ENCODE measurements around the gene PLEKHG3.
"Not testable (repeated sequence)": the region's sequence is repeated elsewhere in the genome, so short reads cannot be mapped to it uniquely, and the experiment has no call there.

The PLEKHG3 gene

DNA sequence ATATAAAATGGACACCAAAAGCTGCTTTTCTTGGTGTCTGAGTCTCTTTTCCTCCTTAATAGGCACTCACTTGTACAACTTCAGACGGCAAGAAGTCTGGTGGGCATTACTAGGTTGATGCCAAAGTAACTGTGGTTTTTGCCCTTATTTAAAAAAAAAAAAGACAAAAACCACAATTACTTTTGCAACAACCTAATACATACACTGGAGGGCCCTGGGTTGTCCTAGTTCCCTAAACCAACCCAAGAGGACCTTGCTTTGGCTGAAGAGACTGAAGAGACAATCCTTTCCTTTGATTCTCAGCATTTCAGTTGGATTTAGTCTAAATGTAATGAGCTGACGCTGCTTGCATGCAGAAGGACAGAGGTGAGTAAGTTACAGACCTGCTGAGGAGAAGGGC, 16.2 kb upstream of the PLEKHG3 start:
- DNase-seq (ENCODE audit: low spot score), result no peak

DNA sequence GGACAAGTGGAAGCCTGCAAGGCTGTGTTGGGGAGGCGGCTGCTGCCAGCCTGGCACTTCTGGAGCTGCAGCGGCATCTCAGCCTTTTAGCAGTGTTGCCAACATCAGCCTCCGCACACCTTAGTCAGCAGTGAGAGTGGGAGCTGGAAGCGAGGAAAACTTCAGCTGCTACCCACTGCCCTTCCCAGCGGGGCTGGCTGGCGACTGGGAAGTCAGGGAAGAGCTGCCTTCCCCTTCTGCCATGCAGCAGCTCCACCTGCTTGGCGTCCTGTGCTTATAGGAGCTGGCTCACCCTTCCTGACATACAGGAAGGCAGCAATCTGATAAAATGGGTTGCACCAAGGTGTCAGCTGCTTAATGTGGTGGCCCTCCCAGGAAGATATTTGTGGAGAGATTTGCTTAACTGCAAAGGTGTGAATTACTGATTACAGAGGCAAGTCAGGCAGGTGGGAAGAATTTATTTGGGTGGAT, 15.4 kb upstream of the PLEKHG3 start:
- no peak for DNase-seq (ENCODE audit: low spot score)

GRCh38 chr14:64689289-64689688, 14.9 kb upstream of the PLEKHG3 start:
- DNase-seq (ENCODE audit: low spot score), result no peak

DNA sequence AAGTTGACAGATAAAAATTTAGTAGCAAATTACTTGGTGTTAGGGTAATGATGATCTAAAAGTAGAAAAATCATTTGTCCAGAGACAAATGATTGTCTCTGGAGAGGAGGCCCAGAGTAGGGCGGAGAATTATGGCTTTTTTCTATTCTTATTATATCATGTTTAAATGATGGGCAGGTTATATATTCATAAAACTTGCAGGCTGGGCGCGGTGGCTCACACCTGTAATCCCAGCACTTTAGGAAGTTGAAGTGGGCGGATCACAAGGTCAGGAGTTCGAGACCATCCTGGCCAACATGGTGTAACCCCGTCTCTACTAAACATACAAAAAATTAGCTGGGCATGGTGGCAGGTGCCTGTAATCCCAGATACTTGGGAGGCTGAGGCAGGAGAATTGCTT, 13.6 kb upstream of the PLEKHG3 start:
- DNase-seq (ENCODE audit: low spot score), result not testable (repeated sequence)

- no peak for DNase-seq (ENCODE audit: low spot score)
Observed at GRCh38 chr14:64691376-64691775, 12.8 kb upstream of the PLEKHG3 start.

GRCh38 chr14:64692189-64692985, 11.8 kb upstream of the PLEKHG3 start:
- no peak for DNase-seq (ENCODE audit: low spot score)

- DNase-seq (ENCODE audit: low spot score), result no peak
Observed at GRCh38 chr14:64692986-64693809, 11.0 kb upstream of the PLEKHG3 start.

DNA sequence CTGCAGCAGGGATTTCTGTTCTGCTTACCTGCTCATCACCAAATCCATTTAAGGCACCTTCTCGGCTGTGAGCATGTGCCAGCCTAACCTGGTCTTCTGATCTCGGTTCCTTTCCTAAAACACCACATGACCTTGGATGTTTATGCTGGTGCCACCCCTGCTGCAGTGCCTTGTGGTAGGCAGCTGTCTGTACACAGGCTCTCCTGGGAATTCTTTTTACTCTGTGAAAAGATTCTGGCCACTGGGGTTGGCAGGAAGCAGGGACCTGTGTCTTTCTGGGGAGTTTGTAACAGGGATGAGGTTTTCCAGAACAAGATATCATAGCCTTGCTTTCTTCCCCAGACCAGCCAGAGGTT, 10.4 kb upstream of the PLEKHG3 start:
- DNase-seq (ENCODE audit: low spot score), result no peak

GRCh38 chr14:64695071-64695470, 9.2 kb upstream of the PLEKHG3 start:
- DNase-seq (ENCODE audit: low spot score), result no peak

GRCh38 chr14:64696355-64696857, 7.8 kb upstream of the PLEKHG3 start:
- no peak for DNase-seq (ENCODE audit: low spot score)

DNA sequence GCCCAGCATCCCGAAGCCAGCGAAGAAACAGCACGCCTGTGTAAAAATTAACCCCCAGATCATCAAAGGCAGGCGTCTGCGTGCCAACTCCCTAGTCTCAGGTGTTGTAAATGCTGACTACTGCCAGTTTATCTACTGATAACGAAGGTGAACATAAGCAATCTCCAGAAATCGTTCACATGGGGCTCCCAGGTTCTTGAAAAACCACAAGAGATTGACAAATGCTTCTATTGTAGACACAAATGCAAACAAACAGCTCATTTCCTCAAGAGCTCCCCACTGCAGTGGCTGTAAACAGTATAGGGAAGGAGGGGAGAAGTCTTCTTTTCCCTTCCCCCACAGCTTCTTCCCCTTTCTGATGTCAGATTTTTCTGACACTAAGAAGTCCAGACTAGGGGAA, 5.3 kb upstream of the PLEKHG3 start:
- no peak for DNase-seq (ENCODE audit: low spot score)

DNA sequence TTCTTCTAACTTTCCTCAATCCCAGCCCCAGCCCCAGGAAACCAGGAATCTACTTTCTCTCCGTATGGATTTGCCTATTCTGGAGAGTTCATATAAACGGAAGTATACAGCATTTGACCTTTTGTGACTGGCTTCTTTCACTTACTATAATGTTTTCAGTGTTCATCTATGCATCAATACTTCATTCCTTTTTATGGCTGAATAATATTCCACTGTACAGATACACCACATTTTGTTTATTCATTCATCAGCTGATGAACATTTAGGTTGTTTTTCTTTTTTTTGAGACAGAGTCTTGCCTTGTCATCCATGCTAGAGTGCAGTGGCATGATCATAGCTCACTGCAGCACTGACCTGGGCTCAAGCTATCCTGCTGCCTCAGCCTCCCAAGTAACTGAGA, 3.9 kb upstream of the PLEKHG3 start:
- no peak for DNase-seq (ENCODE audit: low spot score)

- DNase-seq (ENCODE audit: low spot score), result no peak
Observed at GRCh38 chr14:64700894-64701293, 3.3 kb upstream of the PLEKHG3 start.

- DNase-seq (ENCODE audit: low spot score), result no peak
Observed at GRCh38 chr14:64701660-64702059, 2.6 kb upstream of the PLEKHG3 start.

DNA sequence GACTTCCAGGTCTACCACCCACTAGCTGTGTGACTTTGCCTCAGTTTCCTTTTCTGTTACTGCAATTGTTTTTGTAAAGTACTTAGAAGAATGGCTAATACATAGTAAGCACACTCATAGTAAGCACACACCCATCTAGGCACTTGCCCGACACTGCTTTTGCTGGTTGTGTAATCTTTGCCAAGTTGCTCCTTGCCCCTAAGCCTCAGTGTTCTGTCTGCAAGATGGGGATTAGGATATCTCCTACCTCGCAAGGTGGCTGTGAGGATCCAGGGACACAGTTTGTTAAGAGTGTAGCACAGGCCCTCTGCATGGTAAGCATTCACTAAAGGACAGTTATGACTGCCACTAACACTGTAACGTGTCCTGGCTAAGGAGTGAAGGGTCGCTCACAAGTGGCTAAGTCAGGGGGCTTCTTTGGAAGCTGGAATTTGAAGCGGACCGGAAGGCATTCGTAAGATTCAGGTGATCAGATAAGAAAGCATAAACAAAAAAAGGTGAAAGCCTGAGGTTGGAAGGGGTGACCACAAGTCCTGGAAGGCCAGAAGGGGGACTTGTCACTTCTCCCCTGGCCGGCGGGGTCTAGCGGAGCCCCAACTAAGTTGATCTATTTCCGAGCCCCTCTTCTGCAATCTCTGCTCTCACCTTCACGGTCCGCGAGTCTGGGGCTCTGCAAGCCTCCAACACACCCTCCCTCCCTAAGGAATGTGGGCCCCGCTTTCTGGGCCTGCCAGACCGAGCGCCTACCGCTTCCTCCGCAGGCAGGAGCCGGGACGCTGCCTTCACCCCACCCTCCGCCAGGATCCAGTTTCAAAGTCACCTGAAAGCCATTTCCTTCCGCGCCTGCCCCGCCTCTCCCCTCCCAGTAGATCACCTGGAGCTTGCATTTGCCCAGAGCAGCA, 1.5 kb upstream of the PLEKHG3 start:
- DNase-seq (ENCODE audit: low spot score), result no peak

GRCh38 chr14:64703395-64704142, 655 bp upstream of the PLEKHG3 start:
- no peak for DNase-seq (ENCODE audit: low spot score)

DNA sequence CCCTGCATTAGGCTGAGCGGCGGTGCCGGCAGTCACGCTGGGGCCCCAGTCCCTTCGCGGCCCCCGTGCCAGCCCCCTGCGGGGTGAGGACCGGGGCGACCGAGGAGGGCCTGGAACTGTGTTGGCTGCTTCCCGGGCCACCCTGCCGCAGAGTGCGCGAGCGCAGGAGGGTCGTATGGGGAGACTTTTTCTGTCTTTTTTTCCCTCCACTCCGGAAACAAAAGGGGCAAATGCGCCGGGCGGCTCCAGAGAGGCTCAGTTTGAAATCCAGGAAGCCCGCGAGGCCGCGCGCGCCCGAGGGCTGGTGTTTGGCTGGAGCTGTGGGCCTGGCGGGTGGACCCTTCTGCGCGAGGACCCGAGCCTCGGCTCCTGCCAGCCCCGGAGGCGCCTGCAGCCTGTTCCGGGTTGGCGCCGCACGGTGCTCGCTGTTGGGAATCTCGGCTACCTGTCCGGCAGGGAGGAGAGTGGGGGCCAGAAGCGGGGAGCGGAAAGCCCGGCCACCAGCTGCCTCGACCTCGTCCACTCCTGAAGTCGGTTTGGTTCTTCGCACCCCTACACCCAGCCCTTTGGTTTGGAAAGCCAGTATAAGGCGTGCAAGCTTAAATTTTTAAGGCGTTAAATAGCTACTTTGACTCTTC, 638 bp downstream of the PLEKHG3 start:
- DNase-seq (ENCODE audit: low spot score), result no peak

DNA sequence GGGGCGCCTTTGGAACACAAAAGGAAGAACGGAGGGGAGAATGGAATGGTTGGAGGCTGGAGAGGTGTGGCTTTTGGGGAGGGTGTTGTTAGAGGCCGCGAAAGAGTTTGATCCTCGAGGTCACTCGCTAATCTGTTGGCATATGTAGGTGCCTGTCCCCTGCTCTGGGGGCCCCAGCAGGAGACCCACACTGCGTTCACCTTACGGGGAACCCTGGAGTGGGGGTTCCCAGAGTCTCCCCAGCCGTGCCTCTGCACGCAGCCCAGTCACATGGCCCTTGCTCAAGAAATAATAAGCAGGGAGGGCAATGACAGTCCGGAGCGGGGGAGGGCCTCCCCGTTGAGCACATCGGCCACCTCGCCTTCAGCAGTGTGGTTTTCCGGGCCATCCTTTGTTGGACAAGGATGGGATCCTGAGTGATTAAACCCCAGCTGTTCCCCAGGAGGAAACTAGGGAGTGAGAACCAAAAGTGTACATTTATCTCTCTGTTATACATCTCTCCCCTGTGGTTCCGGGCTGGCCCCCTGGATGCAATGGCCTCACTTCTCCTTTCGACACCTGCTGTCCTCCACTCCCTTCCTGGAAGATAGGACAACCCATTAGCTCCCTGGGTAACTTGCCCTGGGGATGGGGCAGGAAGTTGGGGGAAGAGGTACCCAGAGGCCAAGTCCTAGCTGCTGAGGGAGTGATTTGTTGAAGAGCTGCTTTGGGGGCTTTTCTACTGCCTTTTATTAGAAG, 1.3 kb downstream of the PLEKHG3 start:
- DNase-seq (ENCODE audit: low spot score), result no peak

DNA sequence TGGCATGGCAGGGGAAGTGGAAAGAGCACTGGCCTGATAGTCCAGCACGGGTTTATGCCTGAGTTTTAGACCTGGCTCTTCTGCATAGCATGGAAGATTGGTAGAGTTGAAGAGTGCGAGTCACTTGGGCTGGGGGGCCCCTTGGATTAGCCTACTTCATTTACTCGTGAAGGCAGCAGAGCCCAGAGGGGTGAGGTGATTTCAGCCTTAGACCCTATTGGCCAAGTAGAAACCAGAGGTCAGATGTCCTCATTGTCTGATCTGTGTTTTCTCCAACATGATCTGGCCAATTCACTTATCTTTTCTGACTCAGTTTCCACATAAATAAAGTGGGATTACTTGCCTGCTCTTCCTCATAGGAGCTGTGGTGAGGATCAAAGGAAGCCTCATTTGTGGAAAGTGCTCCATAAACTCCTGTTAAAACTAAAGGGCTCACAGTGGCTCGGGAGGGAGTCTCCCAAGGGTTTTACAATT, 1.9 kb downstream of the PLEKHG3 start:
- DNase-seq (ENCODE audit: low spot score), result no peak

DNA sequence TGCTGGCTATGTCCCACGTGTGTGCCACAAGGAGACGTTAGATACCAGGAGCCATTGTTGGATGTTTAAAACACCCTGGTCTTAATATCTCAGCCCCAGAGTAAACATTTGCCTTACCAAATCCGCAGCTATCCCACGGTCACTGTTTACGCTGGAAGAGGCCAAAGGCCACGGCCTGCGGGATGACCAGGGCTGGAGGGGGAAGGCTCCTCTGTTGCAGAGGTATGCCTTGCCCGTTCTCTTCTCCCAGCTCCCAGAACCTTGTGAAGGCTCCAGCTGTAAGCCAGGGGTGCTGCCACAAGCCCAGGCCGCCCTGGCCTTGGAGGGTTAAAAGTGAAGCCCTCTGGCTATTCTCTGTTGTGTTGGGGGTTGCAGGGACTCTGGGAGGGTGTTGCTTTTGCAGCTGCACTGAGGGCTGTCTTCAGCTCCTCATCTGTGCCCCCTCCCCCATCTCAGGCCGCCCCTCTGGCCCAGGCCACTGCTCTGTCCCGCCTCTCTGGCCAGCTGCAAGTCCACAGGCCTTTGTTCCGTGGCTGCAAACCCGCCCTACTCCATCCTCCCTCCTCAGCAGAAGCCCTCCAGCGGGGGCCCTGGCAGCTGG, 2.5 kb downstream of the PLEKHG3 start:
- no peak for DNase-seq (ENCODE audit: low spot score)

Data from kidney capillary endothelial cell (primary cell).